GM19025 (cell line): ENCODE data around the gene TPCN2.

ENCODE experiments used
- ATAC-seq: cut with Tn5 transposase; IDR thresholded peaks from one replicate; pipeline ENCODE4 v1.9.1; 2021; ENCODE audit warnings: mild to moderate bottlenecking, low read depth, moderate library complexity; ENCODE audit not compliant: unreplicated experiment

TPCN2 gene

DNA sequence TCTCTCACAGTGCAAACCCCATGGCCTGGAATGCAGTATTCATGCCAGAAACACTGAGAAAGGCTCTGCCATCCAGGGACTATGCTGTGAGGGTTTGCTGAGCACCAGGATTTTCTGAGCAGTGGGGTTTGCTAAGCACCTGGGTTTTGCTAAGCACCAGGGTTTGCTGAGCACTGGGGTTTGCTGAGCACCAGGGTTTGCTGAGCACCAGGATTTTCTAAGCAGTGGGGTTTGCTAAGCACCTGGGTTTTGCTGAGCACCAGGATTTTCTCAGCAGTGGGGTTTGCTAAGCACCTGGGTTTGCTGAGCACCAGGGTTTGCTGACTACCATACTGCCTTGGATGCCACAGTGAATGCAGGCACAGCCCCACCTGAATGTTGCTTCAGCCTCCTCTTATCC is 58.7 kb downstream of the TPCN2 start:
- ATAC-seq: no peak

DNA sequence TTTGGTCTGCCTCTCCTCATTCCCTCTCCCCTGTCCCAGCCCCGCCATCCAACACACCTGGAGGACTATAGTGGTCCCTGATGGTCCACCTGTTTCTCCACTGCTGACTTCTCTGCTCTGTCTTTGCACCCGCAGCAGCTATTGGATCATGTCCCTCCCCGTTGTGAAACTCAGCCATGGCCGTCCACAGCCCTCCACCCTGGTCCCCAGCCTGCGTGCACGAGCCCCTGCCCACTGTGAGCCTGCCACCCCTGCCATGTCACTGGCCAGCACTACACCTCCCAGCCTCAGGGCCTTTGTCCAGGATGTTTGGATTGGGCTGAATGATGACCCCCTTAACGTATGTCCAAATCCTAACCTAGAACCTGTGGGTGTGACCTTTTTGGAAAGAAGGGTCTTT is 59.3 kb downstream of the TPCN2 start:
- ATAC-seq: no peak

GRCh38 chr11:69108559-69108958 is 59.8 kb downstream of the TPCN2 start:
- ATAC-seq: no peak

DNA sequence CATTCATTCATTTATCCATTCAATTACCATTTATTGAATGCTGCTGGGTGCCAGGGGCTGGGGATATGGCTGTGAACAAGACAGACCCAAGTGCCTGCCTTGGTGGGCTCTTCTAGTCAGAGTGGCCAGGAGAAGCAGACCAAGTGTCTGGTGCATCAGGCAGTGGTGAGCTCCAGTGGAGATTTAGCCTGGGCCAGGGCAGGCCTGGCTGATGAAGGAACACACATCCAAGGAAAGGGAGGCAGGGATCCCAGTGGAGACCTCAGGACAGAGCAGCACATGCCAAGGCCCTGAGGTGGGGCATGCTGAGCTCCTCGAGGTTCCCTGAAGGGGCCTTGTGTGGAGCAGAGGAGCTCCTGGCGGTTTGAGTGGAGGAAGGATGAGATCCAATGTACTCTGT is 60.4 kb downstream of the TPCN2 start:
- ATAC-seq: no peak

- no peak for ATAC-seq
These were observed 61.7 kb downstream of the TPCN2 start for GRCh38 chr11:69110451-69110850.

GRCh38 chr11:69111624-69112542 is 63.2 kb downstream of the TPCN2 start:
- no peak for ATAC-seq

- ATAC-seq: no peak
These were observed 64.5 kb downstream of the TPCN2 start for GRCh38 chr11:69113226-69113625.

GRCh38 chr11:69113646-69114340 is 65.1 kb downstream of the TPCN2 start:
- no peak for ATAC-seq

- ATAC-seq: no peak
These were observed 65.6 kb downstream of the TPCN2 start for GRCh38 chr11:69114362-69114761.

DNA sequence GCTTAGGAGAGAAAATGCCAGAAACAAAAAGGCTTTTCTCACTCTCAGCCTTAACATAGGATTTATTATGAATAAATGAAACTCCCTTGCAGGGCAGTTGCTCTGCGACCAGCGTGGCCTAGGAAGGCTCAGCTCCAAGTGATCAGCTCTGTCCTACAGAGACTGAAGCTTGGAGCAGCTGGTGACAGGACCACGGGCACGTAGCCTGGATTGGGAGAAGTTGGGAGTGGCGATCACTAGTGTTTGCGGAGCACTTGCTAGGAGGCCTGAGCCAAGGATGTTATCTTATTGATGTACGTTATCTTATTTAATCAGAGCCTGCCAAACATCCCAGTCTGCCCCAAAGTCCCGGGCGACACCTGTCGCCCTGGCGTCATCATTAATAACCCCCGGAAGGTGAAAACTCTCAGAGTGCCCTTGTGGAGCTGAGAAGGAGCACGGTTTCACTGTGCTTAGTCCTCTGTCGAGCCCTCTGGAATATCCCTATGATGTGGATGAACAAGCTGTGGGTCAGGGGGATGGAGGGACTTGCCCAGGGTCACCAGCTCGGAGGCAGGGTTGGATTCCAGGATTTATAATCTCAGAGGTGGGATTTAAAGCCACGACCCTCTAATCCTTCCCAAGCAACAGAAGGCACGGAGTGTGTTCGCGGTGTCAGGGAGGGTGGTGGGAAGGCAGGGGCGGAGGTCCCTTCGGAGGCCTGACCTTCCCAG is 66.2 kb downstream of the TPCN2 start:
- no peak for ATAC-seq

- ATAC-seq: no peak
These were observed 67.1 kb downstream of the TPCN2 start for GRCh38 chr11:69115586-69116560.

DNA sequence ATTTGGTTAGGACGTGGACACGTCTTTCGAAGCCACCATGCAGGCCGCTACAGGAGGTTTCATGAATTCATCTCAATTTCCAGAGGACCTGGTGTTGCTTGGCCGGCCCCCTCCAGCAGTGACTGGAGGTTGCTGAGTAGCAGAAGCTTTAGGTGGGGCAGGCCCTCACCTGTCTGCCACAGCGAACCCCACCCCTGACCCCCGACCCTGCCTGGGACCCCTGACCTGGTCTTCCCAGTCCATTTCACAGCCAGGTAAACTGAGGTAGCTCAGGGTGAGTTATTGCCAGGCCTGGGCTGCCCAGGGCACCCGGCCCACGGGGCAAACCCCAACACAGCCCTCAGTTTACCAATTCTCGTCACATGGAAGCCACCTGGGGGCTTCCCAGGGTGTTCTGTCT is 67.9 kb downstream of the TPCN2 start:
- no peak for ATAC-seq

GRCh38 chr11:69119190-69119589 is 70.5 kb downstream of the TPCN2 start:
- ATAC-seq: no peak

DNA sequence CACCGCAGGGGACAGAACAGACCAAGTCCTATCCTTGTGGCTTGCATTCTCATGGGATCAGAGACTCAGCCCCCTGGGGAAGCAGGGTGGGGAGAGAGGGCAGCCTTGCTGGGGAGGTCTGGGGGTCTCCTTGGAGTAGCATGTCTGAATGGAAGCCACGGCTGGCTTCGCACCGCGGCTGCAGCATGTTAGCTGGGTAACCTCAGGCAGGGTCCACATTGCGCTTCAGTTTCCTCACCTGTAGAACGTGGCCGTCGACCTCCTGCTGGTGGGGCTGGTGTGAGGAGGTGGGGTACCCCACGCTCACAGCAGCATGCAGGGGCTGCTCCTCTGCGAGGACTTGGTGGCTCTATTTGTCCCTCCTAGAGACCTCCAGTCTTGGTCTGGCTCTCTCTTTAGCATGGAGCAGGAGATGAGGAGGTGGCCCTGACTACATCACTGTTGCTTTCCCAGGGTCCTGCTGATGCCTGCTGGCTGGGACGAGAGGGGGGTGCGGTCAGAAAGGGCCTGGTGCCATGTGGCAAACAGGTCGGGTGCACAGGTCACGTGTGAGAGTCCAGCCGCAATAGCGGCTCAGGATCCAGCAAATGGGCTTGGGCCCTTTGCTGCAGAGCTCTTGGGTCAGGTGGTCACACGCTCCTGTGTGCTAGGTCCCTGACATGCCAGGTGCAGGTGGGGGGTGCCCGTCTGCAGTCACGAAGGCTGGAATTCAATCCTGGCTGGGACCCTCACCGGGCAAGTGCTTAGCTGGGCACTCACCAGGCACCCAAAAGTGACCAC is 71.6 kb downstream of the TPCN2 start:
- no peak for ATAC-seq

GRCh38 chr11:69121021-69121420 is 72.3 kb downstream of the TPCN2 start:
- ATAC-seq: no peak

DNA sequence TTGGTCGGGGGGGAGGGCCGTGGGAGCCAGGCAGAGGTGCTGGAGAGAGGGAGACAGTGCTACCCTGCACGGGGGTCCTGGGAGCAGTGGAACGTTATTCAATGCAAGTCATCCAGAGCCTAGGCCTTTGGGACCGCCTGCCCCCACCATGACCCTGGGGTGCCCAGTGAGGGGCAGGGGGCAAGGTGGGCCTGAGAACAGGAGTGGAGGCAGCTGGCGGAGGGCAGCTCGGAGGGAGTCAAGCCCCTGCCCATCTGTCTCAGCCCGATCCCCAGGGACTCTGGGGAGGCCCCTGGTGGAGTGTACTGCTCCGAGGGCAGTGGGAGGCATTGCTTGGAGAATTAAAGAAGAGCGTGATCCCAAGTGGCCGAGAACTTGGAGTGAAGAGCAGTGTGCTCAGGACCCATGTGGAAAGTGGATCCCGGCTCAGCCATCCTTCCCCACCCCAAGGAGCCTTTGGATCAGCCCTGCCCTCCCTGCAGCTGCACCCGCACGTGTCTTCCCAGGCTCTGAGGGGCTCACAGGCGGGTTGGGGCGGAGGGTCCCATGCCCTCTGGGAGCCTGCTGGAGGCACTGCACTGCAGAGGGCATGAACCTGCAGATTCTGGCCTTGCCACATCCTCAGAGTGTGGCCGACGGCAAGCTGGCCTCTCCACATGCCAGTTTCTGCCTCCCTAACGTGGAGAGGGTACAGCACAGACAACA is 73.0 kb downstream of the TPCN2 start:
- ATAC-seq: no peak

DNA sequence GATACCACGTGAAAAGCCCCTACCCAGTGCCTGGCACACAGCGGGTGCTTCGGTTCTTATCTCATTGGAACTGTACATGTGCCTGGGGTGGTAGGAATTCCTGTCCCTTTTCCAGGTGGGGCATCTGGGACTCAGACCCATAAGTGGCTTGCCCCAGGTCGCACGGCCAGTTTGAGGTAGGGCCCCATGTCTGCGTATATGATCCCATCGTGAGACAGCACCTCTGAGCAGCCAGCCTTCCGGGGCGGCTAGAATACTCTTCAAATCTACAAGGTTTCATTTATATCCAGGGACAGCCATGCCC is 73.5 kb downstream of the TPCN2 start:
- ATAC-seq: no peak

DNA sequence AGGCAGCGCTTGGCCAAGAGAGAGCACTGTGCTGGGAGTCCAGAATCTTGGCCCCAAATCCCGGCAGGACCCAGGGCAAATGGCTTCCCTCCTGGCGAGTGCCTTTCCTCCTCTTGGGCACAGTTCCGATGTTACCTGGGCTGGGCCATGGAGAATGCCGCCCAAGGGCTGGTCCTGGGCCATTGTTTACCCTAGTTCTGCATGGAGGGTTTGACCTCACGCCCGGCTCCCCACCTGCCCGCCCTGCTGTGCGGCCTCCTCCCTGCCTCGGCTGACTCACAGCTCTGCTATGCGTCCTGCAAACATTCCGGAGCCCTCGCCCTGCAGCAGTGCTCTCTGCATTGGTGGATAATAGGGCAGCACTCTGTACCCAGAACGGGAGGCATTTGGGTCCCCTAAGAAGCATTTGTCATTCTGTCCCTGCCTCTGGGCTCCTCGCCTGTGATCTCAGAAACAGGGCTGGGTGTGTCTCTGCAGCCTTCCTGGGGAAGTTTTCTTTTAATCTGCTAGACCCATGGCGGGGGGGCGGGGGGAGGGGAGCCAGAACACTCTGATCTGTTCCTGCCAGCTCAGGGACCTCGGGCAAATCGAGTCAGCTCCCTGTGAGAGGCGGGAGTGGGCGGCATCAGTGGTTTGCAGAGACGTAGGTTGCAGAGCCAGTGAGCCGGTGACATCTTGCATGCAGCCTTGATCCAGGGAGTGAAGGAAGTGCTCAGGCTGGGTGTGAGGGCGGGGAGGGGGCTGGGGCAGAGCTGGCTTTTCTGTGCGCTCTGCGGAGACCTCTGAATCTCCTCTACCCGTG is 74.1 kb downstream of the TPCN2 start:
- ATAC-seq: no peak
